ENCODE results near the gene TRAPPC3.
"Not testable (repeated sequence)": the region's sequence is repeated elsewhere in the genome, so short reads cannot be mapped to it uniquely, and the experiment has no call there.

TRAPPC3 gene

DNA sequence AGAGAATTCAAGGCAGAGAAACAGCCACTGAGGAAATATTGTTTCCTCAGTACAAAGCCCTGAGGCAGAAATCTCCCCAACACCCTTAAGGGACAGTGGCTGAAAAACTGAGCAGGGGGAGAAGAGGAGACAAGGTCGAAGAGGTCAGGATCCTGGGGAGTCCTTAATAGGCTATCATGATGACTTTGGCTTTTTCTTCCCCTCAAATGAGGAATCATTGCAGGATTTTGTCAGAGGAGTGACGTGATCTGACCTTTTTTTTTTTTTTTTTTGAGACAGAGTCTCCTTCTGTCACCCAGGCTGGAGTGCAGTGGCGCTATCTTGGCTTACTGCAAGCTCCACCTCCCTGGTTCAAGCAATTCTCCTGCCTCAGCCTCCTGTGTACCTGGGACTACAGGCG lies 16.9 kb upstream of the TRAPPC3 start:
- DNase-seq, result no peak

DNA sequence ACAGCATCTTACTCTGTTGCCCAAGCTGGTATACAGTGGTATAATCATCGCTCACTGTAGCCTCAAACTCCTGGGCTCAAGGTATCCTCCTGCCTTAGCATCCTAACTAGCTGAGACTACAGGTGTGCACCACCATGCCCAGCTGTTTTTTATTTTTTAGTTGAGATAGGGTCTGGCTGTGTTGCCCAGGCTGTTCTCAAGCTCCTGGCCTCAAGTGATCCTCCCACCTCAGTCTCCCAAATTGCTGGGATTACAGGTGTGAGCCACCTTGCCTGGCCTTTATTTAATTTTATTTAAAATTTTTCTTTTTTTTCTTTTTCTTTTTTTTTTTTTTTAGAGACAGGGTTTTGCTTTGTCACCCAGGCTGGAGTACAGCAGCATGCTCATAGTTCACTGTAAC lies 15.9 kb upstream of the TRAPPC3 start:
- no peak for DNase-seq

DNA sequence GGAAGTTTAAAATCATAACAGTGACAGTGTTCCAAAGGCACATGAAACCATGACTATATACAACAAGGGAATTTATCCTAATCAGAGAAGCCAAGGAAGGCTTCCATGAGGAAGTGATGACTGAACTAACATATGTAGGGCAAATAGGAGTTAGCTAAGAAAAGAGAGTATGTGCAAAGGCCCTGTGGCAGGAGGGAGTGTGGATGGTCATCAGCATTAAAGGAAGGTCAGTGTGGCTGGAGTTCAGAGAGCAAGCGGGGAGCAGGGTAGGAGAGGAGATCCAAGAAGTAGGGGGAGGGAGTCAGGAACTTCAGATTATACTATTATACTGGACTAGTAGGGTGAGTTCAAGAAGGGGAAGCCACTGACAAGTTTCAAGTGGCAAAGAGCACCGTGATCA lies 15.1 kb upstream of the TRAPPC3 start:
- DNase-seq, result no peak

DNA sequence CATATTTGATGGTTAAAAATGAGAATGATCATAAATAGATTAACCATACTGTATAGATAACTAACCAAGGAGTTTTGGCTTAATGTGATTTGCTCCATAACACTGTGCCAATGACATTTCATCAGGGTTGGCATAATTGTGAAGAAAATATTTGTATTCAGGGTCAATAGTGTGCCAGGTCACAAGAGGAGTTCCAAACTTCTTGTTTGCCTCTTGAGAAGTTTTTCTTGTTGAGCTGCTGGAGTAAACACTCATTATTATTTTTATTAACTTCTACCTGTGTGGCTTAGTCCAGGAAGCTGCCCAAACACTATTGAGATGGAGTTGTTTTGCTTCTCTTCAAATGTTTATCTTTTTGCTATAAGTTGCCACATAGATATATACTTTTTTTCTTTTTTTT lies 14.1 kb upstream of the TRAPPC3 start:
- DNase-seq, result no peak

DNA sequence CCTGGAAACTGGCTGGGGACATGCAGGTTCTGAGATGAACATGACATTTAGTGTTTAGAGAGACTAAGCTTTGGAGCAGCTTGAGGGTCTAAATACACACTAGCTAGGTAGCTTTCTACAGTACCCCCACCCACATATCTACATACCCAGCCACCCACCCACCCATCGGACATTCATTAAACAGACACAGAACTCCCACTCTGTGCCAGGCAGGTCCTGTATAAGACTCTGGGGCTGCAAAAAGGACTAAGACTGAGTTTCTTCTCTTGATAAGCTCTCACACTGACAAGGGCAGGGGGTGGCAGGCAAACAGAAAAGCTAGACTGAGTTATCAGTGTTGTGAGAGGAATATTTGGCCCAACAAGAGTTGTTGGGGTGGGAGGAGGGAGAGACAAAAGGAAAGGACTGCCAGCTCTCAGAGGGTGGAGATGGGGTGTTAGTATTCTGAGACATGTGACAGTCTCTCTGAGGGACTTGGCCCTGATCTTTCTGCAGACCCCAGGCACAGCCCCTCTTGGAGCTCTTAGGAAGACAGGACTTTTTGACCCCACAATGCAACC lies 13.5 kb upstream of the TRAPPC3 start:
- no peak for DNase-seq

DNA sequence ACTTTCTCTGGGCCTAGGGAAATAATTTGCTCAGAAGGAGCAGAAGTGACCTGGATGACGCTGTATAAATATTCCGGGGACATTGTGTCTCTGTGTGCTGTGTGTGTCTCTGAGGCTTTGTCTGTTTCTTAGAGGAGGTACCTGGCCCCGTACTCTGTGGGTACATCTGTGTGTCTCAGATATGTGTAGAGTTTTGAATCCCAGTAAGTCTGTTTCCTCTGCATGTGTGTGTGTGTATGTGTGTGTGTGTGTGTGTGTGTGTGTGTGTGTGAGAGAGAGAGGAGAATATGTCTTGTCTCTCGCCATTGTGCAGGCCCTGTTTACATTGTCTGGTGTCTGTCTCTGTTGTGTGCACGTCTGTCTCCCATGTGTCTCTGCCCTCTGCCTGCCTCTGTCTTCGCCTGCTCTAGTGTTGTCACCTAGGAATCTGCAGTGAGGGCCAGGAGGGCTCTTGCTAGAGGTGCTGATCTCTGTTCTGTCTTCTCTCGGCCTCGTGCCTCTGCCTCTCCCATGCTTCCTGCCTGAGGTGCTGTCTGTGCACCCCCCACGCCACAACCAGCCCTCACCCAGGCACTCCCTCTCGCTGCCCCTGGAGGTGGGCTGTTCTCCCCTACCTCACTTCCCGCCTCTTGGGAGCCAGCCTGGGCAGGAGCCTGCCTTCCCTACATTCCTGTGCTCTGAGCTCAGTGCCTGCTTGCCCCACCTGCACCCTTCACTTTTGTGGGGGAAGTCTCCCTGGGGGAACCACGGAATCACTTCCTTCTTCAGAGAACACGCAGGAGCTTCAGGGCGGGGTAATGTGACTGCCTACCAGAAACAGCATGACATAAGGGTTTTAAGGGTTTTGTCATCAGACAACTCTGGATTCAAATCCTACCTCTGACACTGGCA lies 12.6 kb upstream of the TRAPPC3 start:
- DNase-seq, result no peak

DNA sequence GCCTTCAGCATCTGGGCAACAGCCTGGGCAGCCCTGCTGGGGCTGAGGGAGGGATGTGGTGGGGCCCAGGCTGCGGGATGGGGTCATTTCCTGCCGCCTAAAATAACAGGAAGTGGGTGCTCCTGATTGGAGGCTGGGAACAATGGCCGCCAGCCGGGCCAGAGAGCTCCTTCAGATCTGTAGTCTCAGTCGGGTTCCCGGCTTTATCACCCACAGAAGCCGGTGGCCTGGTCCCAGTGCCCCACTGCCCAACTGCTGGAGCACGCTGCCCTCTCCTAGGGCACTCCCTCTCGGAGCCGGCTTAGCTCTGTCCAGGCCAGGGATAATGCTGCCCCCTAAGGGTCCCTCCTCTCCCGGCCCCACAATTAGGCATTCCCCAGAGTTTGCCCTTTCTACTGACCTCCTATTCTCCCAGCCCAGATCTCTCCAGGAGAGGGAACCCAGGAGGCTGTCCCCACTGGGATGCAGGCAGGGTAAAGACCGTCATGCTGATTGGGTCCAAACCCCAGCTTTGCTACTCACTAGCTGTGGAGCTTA lies 11.7 kb upstream of the TRAPPC3 start:
- no peak for DNase-seq

DNA sequence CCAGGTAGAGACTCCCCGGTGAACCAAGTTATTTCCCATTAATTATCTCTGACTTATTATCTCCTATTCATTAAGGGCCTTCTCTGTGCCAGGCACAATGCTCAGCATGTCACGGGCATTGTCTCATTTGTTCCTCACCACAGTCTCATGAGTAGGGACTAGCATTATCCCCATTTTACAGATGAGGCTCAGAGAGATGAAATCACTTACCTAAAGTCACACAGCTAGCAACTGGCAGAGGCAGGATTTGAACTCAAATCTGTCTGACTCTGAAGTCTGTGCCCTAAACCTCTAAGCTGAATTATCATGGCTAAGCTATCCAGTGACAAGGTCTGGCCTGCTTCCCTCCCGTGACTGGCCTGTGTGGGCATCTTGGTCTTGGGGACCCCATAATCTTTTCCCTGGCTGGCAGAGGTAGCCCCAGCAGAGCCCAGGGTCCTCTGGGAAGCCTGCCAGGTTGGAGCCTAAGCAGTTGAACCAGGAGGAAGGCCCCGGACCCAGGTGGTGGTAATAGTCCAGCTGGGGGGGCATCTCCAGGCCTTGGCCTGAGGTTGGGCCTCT lies 11.2 kb upstream of the TRAPPC3 start:
- DNase-seq, result no peak

DNA sequence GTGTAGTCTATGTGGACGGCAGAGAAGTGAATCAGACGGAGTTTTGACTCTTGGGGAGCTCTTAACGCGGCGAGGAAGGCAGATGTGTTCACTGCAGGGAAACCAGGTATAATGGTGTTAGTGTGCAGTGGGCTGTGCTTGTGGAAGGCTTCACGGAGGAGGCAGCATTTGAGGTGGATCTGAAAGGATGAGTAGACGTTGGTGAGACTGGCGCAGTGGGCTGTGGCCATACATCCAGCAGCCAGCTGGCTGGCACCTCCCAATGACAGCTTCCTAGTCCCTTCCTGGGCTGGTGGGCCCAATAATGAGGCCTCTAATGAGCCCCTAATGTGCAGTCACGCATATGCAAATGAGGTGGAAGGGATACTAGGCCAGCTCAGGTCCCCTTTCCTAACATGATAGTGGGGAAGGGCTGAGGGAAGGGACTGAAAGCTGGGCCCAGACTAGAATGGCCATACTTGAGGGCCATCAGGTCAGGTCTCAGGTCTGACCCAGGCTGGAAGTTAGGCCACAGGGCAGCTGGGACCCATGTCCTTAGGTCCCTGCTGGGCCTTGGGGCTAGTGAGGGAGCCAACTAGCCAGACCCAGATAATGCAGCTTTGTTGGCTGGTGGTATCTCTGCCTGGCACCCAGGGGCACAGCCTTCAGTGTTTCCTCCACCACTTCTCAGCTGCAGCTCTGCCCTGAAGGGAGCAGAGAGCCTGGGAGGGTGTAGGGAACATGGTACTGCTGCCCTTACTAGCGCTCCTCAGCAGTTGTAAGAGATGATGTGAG lies 10.5 kb upstream of the TRAPPC3 start:
- DNase-seq, result no peak

DNA sequence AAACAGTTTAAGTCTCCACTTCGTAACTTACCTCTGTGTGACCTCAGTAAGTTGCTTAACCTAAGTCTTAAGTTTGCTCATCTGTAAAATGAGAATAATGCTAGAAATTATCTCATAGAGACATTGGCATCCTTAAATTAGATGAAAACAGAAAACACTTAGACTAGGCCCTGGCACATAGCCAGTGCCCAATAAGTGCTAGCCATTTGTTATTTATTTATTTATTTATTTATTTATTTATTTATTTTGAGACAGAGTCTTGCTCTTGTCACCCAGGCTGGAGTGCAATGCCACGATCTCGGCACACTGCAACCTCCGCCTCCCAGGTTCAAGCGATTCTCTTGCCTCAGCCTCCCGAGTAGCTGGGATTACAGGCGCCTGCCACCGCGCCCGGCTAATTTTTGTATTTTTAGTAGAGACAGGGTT lies 9.6 kb upstream of the TRAPPC3 start:
- DNase-seq, result not testable (repeated sequence)

DNA sequence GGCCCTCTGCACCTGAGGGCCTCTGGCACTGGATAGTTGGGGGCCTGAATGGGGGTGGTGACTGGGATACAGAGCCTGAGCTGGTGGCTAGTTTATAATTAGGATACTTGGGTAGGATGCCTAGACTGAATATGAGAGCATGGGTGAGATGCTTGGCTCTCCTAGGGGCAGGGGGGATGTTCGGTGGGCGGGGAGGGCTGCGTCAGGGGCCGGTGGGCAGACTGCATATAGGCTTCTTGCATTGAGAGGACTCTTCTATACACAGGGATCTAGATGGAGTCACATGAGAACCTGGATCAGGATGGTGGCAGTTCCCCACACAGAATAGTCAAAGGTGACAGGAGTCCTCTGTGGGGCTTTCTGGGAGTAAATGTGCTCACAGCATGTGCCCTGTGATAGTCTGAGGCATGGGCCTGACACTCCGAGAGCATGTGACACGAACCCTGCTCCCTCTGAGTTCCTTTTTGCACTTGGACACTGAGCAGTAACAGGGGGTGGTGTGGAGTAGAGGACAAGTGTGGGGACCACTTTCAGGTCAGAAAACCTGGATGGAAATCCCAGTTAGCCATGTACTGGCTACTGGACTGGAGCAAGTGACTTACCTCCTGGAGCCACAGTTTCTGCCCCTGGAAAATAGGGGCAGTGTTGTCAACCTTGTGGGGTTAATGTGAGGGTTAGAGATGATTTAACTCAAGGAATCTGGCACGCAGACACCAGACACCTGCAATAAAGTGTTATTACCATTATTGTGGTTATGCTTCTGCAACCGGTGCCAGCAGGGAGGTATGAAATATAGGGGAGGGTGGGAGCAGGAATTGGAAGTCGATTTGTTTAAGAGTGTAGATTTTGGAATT lies 8.9 kb upstream of the TRAPPC3 start:
- DNase-seq, result no peak

DNA sequence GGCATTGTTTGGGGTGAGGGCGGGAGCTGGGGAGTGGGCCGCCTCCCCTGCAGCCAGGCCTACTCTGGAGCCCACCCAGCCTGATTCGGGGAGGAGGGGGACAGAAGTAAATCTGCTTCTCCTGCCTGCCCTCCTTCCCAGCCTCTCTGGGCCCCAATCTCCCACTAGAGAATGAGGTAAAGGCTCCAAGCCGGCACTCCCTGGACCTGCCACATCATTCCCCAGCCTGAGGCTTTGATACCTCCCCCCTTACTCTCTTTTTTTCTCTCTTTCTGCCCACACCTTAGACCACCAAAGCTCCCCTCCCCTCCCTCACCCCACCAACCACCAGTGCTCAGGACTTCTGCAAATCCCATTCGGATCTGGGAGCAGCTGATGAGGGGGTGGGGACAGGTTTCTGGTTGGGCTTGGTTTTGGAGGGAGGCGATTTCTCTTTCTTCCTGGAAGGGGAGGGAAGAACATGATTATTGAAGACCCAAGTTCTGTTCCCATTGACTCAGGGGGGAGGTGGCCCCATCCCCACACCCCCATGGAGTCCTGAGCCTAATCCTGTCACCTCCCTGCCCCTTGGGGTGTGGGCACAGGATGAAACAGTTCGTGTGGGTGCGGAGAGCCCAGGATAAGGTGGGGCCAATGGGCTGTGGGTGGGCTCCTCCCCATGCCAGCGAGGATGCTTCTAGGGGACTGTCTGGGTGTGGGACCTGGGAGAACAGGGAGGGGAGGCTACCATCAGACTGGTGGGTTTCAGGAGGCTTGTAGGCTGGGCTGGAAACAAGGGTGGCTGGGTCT lies 8.0 kb upstream of the TRAPPC3 start:
- DNase-seq, result peak in 1 of 2 experiments; percentile 32

DNA sequence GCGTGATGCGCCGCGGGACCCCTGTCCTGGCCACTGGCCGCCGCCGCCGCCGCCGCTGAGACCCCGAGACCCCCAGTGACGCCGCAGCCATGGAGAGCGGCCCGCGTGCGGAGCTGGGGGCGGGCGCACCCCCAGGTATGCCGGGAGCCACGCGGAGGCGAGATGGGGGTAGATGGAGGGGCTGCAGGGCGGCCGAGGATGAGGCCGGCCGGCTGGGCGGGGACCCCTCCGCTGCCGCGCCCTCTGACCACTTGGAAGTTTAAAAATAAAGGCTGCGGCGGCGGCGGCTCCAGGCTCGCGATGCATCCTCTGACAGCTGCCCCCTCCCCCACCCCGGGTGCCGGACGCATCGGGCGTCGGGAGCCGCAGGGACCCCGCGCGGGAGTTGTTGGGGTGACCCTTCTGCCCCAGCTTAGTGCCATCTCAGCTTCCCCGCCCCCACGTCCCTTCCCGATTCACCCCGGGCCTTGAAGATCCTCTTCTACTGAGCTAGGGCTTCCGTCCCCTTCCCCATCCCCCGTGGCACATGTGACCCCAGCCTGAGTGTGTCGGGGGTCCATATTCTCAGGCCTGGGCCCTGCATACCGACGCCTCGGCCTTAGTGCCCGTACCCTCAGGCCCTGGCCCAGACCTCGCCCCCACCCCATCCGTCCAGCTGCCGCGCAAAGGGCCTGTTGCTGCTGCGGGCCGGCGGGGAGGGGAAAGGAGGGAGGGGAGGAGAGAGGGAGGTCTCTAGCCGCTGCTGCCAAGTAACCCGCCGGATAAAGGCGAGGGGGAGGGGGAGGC lies 7.2 kb upstream of the TRAPPC3 start:
- DNase-seq, result peak; percentile 55 to 63

DNA sequence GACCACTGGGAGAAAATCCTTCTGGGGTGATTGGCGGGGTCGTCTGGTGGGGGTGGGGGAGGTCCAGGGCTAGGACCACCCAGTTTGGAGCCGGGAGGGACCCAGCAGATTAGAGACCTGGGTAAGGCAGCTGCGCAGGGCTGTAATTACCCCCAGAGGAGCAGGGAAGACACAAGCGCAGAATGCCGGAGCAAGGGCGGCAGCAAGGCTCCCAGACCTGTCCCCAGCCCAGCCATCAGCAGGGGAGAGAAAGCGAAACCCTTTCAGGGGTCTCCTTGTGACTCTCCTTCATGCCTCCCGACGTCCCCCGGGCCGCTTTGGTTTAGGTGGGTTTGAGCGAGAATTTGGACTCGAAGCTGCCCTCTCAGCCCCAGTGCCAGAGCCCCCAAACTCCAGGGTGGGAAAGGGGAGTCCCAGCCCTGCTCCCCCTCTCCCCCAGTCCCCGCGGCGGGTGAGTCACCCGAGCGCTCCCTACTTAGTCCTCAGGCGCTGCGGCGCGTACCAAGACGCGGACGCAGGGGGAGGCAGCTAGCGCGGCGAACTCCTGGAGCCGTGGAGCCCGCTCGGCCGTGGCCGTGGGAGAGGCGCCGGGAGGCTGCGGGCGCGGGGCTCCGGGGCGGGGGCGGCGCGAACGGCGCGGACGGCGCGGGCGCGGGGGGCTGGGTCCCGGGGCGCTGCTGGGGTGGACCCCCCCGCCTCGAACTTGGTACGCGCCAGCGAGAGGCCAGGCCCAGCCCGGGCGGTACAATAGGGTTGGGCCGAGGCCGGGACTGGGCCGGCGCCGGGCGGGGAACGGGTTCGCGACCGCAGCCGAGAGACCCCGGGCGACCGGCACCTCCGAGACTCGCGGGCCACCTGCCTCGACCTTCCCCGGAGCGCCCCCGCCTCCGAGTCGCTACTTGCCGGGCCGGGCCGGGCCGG lies 6.4 kb upstream of the TRAPPC3 start, which contains the start of gene MAP7D1:
Gene MAP7D1 (plus strand): TSS at position 753 of the 921 bp plus-strand sequence. CDS start 258 bp downstream, outside the sequence.
- DNase-seq, result peak; percentile 31 to 66

DNA sequence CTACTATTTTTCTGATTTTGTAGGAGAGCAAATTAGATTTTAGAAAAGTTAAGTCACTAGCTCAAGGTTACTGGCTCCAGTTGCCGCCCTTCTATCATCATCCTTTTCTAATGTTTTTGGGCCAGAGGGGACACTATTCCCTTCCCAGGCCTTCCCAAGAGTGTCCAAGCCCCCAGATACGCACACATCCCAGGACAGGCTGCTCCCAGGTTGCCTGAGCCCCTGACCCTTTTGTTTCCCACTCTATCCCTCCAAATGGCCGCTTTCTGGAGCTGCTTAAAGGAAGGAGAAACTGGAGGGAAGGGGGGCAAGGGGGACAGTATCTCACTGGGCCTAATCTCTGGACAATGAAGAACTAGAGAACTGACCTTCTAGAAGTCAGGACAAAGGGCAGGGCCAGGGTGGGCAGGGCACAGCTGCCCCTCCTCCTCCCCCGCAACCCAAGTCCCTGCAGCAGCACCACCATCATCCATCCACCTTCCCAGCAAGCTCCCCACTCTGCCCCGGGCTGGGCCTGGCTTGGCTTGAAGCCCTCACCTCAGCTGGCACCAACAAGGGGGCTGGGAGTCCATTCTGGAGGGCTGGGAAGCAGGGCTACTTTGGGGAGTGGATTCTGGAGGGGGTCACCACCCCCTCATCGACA lies 5.6 kb upstream of the TRAPPC3 start:
- peak in 1 of 2 experiments; percentile 48 for DNase-seq

DNA sequence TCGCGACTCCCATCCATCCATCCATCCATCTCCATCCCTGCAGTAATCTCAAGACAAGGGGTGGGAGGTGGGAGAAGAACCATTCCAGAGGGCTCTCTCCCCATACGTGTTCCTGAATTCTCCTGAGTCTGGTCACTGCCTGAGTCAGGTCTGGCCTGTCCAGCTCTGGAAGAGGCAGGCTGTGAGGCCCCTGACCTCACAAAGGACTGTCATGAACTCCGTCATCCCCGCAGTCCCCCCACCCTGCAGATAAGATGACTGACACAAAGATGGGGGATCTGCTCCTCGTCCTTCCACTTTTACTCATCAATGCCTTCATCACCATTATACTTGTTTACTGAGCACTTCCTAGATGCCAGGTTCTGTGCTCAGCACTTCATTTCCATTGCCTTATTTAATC lies 5.0 kb upstream of the TRAPPC3 start:
- no peak for DNase-seq

DNA sequence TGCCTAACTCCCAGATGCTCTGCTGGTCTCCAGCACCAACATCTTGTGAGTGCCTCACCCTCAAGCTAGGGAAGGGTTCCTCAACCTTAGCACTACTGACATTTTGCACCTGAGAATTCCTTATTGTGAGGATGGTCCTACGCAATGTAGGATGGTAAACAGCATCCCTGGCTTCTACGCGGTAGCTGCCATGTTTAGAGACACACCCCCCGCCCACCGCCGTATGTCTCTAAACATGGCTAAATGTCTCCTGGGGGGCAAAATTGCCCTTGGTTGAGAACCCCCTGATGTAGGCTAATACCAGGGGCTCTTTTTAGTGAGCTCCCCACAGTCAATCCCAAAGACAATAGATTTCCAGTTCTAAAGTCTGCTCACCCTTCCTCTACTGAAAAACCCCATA lies 4.2 kb upstream of the TRAPPC3 start:
- no peak for DNase-seq

DNA sequence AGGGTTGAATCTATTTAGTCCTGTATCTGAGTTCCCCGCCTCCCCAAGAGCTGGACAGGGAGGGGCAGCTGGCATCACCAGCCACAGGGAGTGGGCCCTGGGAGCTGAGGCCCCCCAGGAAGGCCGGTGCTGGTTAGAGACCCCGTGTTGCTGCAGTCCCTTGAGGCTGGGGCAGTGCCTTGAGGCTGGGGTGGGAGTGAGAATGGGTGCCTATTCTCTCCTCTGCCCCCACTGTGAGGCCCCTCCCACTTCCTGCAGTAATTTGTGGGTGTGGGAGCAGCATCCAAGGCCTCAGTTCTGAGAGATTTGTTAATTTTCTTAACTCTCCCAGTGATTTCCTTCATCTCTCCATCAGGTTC lies 2.5 kb upstream of the TRAPPC3 start:
- DNase-seq, result no peak

Data from NCI-H524 (cell line).